GM12878 (cell line): ENCODE results near the gene SLX4IP. TPM values are rescaled to one million over a fixed set of nuclear protein-coding genes. Genes with fewer than 3 reads are reported as not detected.

Experiments used
- ATAC-seq: fragments of 200-7000 bp; cut with Tn5 transposase; 3 replicates; pipeline ENCODE4 v1.9.1; 2020; ENCODE audit warnings: mild to moderate bottlenecking, moderate library complexity
- BruUV-seq: library from RNA; stranded (reverse); fragments of 400-500 nt; replicated peaks from 2 replicates; lab custom pipeline; 2021; lab: Mats Ljungman, UMichigan
- CTCF ChIA-PET: fragments of 300-600 bp; sonication (Branson Sonifier 250); formaldehyde crosslinking; extraction: SDS; loops from one replicate; lab custom pipeline; 2021; ENCODE audit warnings: inconsistent platforms; lab: Yijun Ruan, JAX
- POLR2A ChIA-PET: fragments of 350-600 bp; formaldehyde crosslinking; extraction: SDS; loops from one replicate; lab custom pipeline; 2021; ENCODE audit warnings: inconsistent platforms; lab: Charles Lee
- RAD21 ChIA-PET: fragments of 300-600 bp; sonication (Branson Sonifier 250); formaldehyde crosslinking; loops from one replicate; lab custom pipeline; 2023; ENCODE audit warnings: antibody characterized with exemption; ENCODE audit not compliant: unreplicated experiment; lab: Charles Lee
- SMC1A ChIA-PET: fragments of 300-600 bp; sonication (Branson Sonifier 250); formaldehyde crosslinking; loops from one replicate; lab custom pipeline; 2023; ENCODE audit not compliant: unreplicated experiment, uncharacterized antibody; lab: Charles Lee
- DNase-seq: peaks from one replicate; pipeline ENCODE4 v3.0.0-alpha.2; 2011; ENCODE audit warnings: low read depth, low spot score
- FAIRE-seq: peaks from 3 replicates; lab custom pipeline; 2011; peaks lifted over from hg19 to GRCh38; lab: Jason Lieb, UNC
- H2AFZ ChIP-seq: 2 replicates; pipeline ENCODE4 v1.6.0; 2011; ENCODE audit warnings: low read depth, low read length, control low read depth; ENCODE audit not compliant: control insufficient read depth
- H3K27ac ChIP-seq: 2 replicates; pipeline ENCODE4 v1.5.1; 2011; ENCODE audit warnings: control low read depth; ENCODE audit not compliant: control insufficient read depth, insufficient read depth
- H3K27me3 ChIP-seq, 2 experiments: replicated peaks in 1 of 2; 2 replicates each; pipeline versions ENCODE4 v1.6.0 to v1.6.1; 2011; ENCODE audit warnings: low read length in 1 of 2; ENCODE audit not compliant: control insufficient read depth in 2 of 2, insufficient read depth in 2 of 2
- H3K36me3 ChIP-seq, 2 experiments: 2 replicates each; pipeline ENCODE4 v1.5.1; 2011; ENCODE audit warnings: low read length in 1 of 2; ENCODE audit not compliant: control insufficient read depth in 2 of 2, insufficient read depth in 2 of 2
- H3K4me1 ChIP-seq: 2 replicates; pipeline ENCODE4 v1.6.1; 2011; ENCODE audit warnings: mild to moderate bottlenecking, low read length, moderate library complexity, mixed read lengths; ENCODE audit not compliant: control insufficient read depth, insufficient read depth
- H3K4me2 ChIP-seq: 2 replicates; pipeline ENCODE4 v1.6.0; 2011; ENCODE audit warnings: control low read depth; ENCODE audit not compliant: control insufficient read depth, insufficient read depth
- H3K4me3 ChIP-seq: fragments of 200-600 bp; sonication (generic); 2 replicates; pipeline ENCODE4 v1.5.1; 2016
- H3K79me2 ChIP-seq: 2 replicates; pipeline ENCODE4 v1.6.0; 2011; ENCODE audit warnings: low read length; ENCODE audit not compliant: control insufficient read depth, insufficient read depth
- H3K9ac ChIP-seq: 2 replicates; pipeline ENCODE4 v1.8.0; 2011; ENCODE audit warnings: low read length, control low read depth, mixed read lengths; ENCODE audit not compliant: control insufficient read depth, insufficient read depth
- H3K9me3 ChIP-seq: replicated peaks from 3 replicates; pipeline ENCODE4 v1.5.1; 2011; ENCODE audit warnings: mild to moderate bottlenecking, low read length; ENCODE audit not compliant: control insufficient read depth, insufficient read depth
- H4K20me1 ChIP-seq: 2 replicates; pipeline ENCODE4 v1.6.0; 2011; ENCODE audit not compliant: control insufficient read depth, insufficient read depth
- E2F4 ChIP-seq: IDR thresholded peaks from 2 replicates; pipeline ENCODE4 v1.6.1; 2012; ENCODE audit warnings: low read depth, low read length, improper control_type of control experiment
- EZH2 ChIP-seq: IDR thresholded peaks from 2 replicates; pipeline ENCODE4 v1.6.1; 2012; ENCODE audit warnings: low read depth, mild to moderate bottlenecking, control low read depth, inconsistent platforms, low read length, borderline replicate concordance; ENCODE audit not compliant: control insufficient read depth
- SMAD5 ChIP-seq: IDR thresholded peaks from 2 replicates; pipeline ENCODE4 v1.6.1; 2016; ENCODE audit warnings: antibody characterized with exemption, low read depth
- ZBTB33 ChIP-seq: fragments of 450-650 bp; IDR thresholded peaks from 2 replicates; pipeline ENCODE4 v1.6.1; 2017; ENCODE audit warnings: mild to moderate bottlenecking
- WGBS: methylation state at CpG from one replicate; pipeline ENCODE4 v1.1.6; 2016; ENCODE audit warnings: low lambda C conversion rate; ENCODE audit not compliant: insufficient replicate concordance, insufficient coverage; ENCODE audit errors: missing lambda C conversion rate; 5-methylcytosine and 5-hydroxymethylcytosine counted together
- in situ Hi-C: fragments of 300-500 bp; cut with MboI; formaldehyde crosslinking; loops from 9 replicates; pipeline ENCODE4 v1.14.3; 2018; ENCODE audit warnings: mixed read lengths
- intact Hi-C: fragments of 100-400 bp; cut with micrococcal nuclease; formaldehyde crosslinking; loops from one replicate; pipeline ENCODE4 v1.14.2; 2022; ENCODE audit not compliant: unreplicated experiment
- polyA plus RNA-seq, 11 experiments: library from polyadenylated mRNA; depleted of rRNA in 4 of 11; unstranded in 6 of 11; stranded (reverse) in 5 of 11; fragments of >200 nt; fragmentation: Nextera tagmentation in 4 of 11; fragmentation: Illumina TruSeq in 1 of 11; extraction: Ambion mirVana in 4 of 11; extraction: Trizol in 1 of 11; gene quantifications; 1 replicate in 1 of 11; 2 replicates in 10 of 11; pipeline versions ENCODE4 v1.2.1 to v1.2.3, GENCODE V29; 2011 to 2016; ENCODE audit warnings: inconsistent platforms in 2 of 11, missing spikeins in 2 of 11, low read depth in 1 of 11
- total RNA-seq, 4 experiments: library from RNA; depleted of rRNA in 3 of 4; stranded (reverse); fragments of >200 nt in 3 of 4; fragmentation: Illumina TruSeq in 1 of 4; extraction: Trizol in 1 of 4; gene quantifications; 2 replicates each; pipeline versions ENCODE4 v1.2.1 to v1.2.3, GENCODE V29; 2013 to 2021

Gene SLX4IP
- total and polyA plus RNA-seq, 10 of the 15 experiments (the other 5 are each of a cell fraction or from before 2014, with no cell fraction given) = 2.2 to 11.0 (median 6.3) TPM

- 68% methylated on average over 4 of the region's 4 CpGs for WGBS
- TF ChIP-seq EZH2 (no peak), E2F4 (no peak), SMAD5 (no peak)
- DNase-seq = no peak
- Histone ChIP-seq H3K79me2 (no peaks in the 10 kb centered on the region), H3K27me3 (no peaks in the 10 kb centered on the region), H3K4me3 (no peak overlapping the region), H3K27ac (no peak overlapping the region), H3K9me3 (no peaks in the 10 kb centered on the region), H3K4me2 (no peak overlapping the region), H3K4me1 (no peaks in the 10 kb centered on the region), H2AFZ (no peak overlapping the region), H3K36me3 (no peaks in the 10 kb centered on the region), H4K20me1 (no peaks in the 10 kb centered on the region), H3K9ac (no peak overlapping the region)
- RAD21 ChIA-PET = no interaction called here
- no TSS peak for BruUV-seq
- SMC1A ChIA-PET = no interaction called here
- FAIRE-seq = no peak
- in situ Hi-C loops = no loop called here
- ATAC-seq = no peak
- CTCF ChIA-PET = interaction anchor here (0.6 to 2.0 kb wide), 2 partner anchors 71 to 768 kb away, joined by 3 to 5 read pairs; no protein-coding TSS in a partner anchor
- POLR2A ChIA-PET = no interaction called here
- intact Hi-C loops = no loop called here
These were observed 47.4 kb upstream of the SLX4IP start for GRCh38 chr20:10387686-10388085.

GRCh38 chr20:10388597-10388996 lies 46.5 kb upstream of the SLX4IP start:
- TF ChIP-seq ZBTB33 = no peak
- Histone ChIP-seq H3K4me2 (no peak overlapping the region), H3K9me3 (no peaks in the 10 kb centered on the region), H3K27me3 (no peaks in the 10 kb centered on the region), H3K4me3 (no peak overlapping the region), H3K27ac (no peak overlapping the region), H3K36me3 (no peaks in the 10 kb centered on the region), H4K20me1 (no peaks in the 10 kb centered on the region), H2AFZ (no peak overlapping the region), H3K4me1 (no peaks in the 10 kb centered on the region), H3K79me2 (no peaks in the 10 kb centered on the region), H3K9ac (no peak overlapping the region)
- WGBS = 28% methylated on average over 4 of the region's 4 CpGs
- no TSS peak for BruUV-seq
- ChIA-PET POLR2A (interaction anchor here (0.6 kb wide), 1 partner anchor 69 kb away, joined by 3 read pairs; no protein-coding TSS in a partner anchor), RAD21 (no interaction called here), CTCF (interaction anchor here (0.6 to 2.0 kb wide), 2 partner anchors 72 to 769 kb away, joined by 3 to 5 read pairs; no protein-coding TSS in a partner anchor), SMC1A (interaction anchor here (1.9 kb wide), 1 partner anchor 8 kb away, joined by 6 read pairs; no protein-coding TSS in a partner anchor)
- FAIRE-seq = no peak
- intact Hi-C loops (no loop called here), in situ Hi-C loops (no loop called here)
- DNase-seq = no peak
- no peak for ATAC-seq
